CD4-positive, alpha-beta T cell treated with Interferon alpha-2 for 1 hour (primary cell): ENCODE data around the gene PRDM13.
"Not testable (repeated sequence)": the region's sequence is repeated elsewhere in the genome, so short reads cannot be mapped to it uniquely, and the experiment has no call there.

ENCODE experiments used
- DNase-seq, 2 donors: peaks; one replicate each; pipeline ENCODE4 v3.0.0-alpha.2; 2020 to 2022

The PRDM13 gene

GRCh38 chr6:99638358-99638757 is 31.7 kb downstream of the PRDM13 start:
- not testable (repeated sequence) for DNase-seq

- no peak for DNase-seq
These were observed 34.6 kb downstream of the PRDM13 start for GRCh38 chr6:99641270-99641669.

GRCh38 chr6:99645986-99646385 is 39.4 kb downstream of the PRDM13 start:
- DNase-seq = no peak

- DNase-seq = not testable (repeated sequence)
These were observed 43.5 kb downstream of the PRDM13 start for GRCh38 chr6:99650091-99650571.

GRCh38 chr6:99660206-99660605 is 53.6 kb downstream of the PRDM13 start:
- no peak for DNase-seq

- no peak for DNase-seq
These were observed 55.2 kb downstream of the PRDM13 start for GRCh38 chr6:99661870-99662269.

- DNase-seq = no peak
These were observed 56.0 kb downstream of the PRDM13 start for GRCh38 chr6:99662616-99663015.
